Keratinocyte (primary cell): ENCODE results near the gene TDRD10. TPM values are rescaled to one million over a fixed set of nuclear protein-coding genes. Genes with fewer than 3 reads are reported as not detected.
A peak's percentile ranks its signal among the peaks of the same experiment; 100 is the strongest.

Experiments used
- DNase-seq: peaks from one replicate; pipeline ENCODE4 v3.0.0-alpha.2; 2011; ENCODE audit warnings: low read depth, missing footprints, low spot score
- FAIRE-seq: peaks from 2 replicates; lab custom pipeline; 2011; peaks lifted over from hg19 to GRCh38; lab: Jason Lieb, UNC
- H2AFZ ChIP-seq: 2 replicates; pipeline ENCODE4 v1.6.0; 2012; ENCODE audit warnings: low read length, control low read depth, inconsistent platforms; ENCODE audit not compliant: control insufficient read depth
- H3K27ac ChIP-seq: 2 replicates; pipeline ENCODE4 v1.5.1; 2011; ENCODE audit warnings: low read length; ENCODE audit not compliant: control insufficient read depth, insufficient read depth
- H3K27me3 ChIP-seq: 3 replicates; pipeline ENCODE4 v1.6.0; 2011; ENCODE audit warnings: low read length; ENCODE audit not compliant: control insufficient read depth, insufficient read depth; ENCODE audit errors: extremely low read depth
- H3K36me3 ChIP-seq, 2 experiments: 2 replicates in 1 of 2; 3 replicates in 1 of 2; pipeline ENCODE4 v1.5.1; 2011; ENCODE audit warnings: low read length in 2 of 2, mild to moderate bottlenecking in 1 of 2; ENCODE audit not compliant: control insufficient read depth in 2 of 2, insufficient read depth in 2 of 2; ENCODE audit errors: extremely low read depth in 1 of 2
- H3K4me1 ChIP-seq: 3 replicates; pipeline ENCODE4 v1.5.1; 2011; ENCODE audit warnings: low read length; ENCODE audit not compliant: control insufficient read depth, insufficient read depth; ENCODE audit errors: extremely low read depth
- H3K4me2 ChIP-seq: 3 replicates; pipeline ENCODE4 v1.6.0; 2011; ENCODE audit warnings: low read depth, low read length; ENCODE audit not compliant: control insufficient read depth, insufficient read depth; ENCODE audit errors: extremely low read depth
- H3K4me3 ChIP-seq, 3 experiments: fragments of 200-600 bp in 1 of 3; sonication (generic) in 1 of 3; 2 replicates in 2 of 3; 3 replicates in 1 of 3; pipeline ENCODE4 v1.5.1; 2011 to 2016; ENCODE audit warnings: low read length in 3 of 3, mild to moderate bottlenecking in 3 of 3, control low read depth in 2 of 3, inconsistent platforms in 1 of 3, low read depth in 1 of 3, mixed read lengths in 1 of 3, mixed run types in 1 of 3, moderate library complexity in 1 of 3; ENCODE audit not compliant: control insufficient read depth in 2 of 3, insufficient read depth in 2 of 3; ENCODE audit errors: extremely low read depth in 1 of 3
- H3K79me2 ChIP-seq: 2 replicates; pipeline ENCODE4 v1.6.0; 2012; ENCODE audit warnings: low read length; ENCODE audit not compliant: control insufficient read depth, insufficient read depth
- H3K9ac ChIP-seq: 3 replicates; pipeline ENCODE4 v1.6.0; 2011; ENCODE audit warnings: low read length; ENCODE audit not compliant: control insufficient read depth, insufficient read depth; ENCODE audit errors: extremely low read depth
- H3K9me1 ChIP-seq: 3 replicates; pipeline ENCODE4 v1.6.0; 2011; ENCODE audit warnings: low read length; ENCODE audit not compliant: control insufficient read depth, insufficient read depth; ENCODE audit errors: extremely low read depth
- H3K9me3 ChIP-seq: 2 replicates; pipeline ENCODE4 v1.5.1; 2012; ENCODE audit warnings: low read depth, low read length; ENCODE audit not compliant: control insufficient read depth
- H4K20me1 ChIP-seq: 3 replicates; pipeline ENCODE4 v1.6.0; 2011; ENCODE audit warnings: low read length; ENCODE audit not compliant: control insufficient read depth, insufficient read depth; ENCODE audit errors: extremely low read depth
- CTCF ChIP-seq, 3 experiments: IDR thresholded peaks in 1 of 3; conservative IDR thresholded peaks in 1 of 3; optimal IDR thresholded peaks in 1 of 3; 2 replicates in 2 of 3; 3 replicates in 1 of 3; pipeline versions ENCODE3 to v1.5.1; 2011; ENCODE audit warnings: low read length in 3 of 3, mild to moderate bottlenecking in 3 of 3, moderate library complexity in 2 of 3, control low read depth in 1 of 3, inconsistent platforms in 1 of 3; ENCODE audit not compliant: insufficient read depth in 2 of 3; ENCODE audit errors: extremely low read depth in 1 of 3
- EZH2 ChIP-seq: IDR thresholded peaks from one replicate; pipeline ENCODE4 v1.6.1; 2012; ENCODE audit warnings: inconsistent platforms, mild to moderate bottlenecking, low read length, moderate library complexity
- dilution Hi-C: fragments of 300-500 bp; cut with MboI; formaldehyde crosslinking; loops from one replicate; pipeline ENCODE4 v1.7.0; 2020; ENCODE audit warnings: low sequenced_read_pairs; ENCODE audit not compliant: extremely low pct_ligation_motif_present
- polyA plus RNA-seq, 5 experiments: library from polyadenylated mRNA; depleted of rRNA in 3 of 5; stranded (reverse) in 3 of 5; stranded (forward) in 1 of 5; unstranded in 1 of 5; fragments of >200 nt; gene quantifications; 1 replicate in 1 of 5; 2 replicates in 3 of 5; 3 replicates in 1 of 5; pipeline versions ENCODE4 v1.2.1 to v1.2.3, GENCODE V29; 2011 to 2012; ENCODE audit warnings: missing spikeins in 2 of 5, low read depth in 1 of 5, low replicate concordance in 1 of 5

TDRD10 gene
- polyA plus RNA-seq, 1 donor (not counting 4 experiments of a cell fraction or from before 2014, with no cell fraction given) = not detected

GRCh38 chr1:154553056-154554030 is 51.3 kb downstream of the TDRD10 start:
- Histone ChIP-seq H3K79me2 (peaks cover 28% of the 10 kb centered on the region), H3K36me3 (peaks cover 47 to 70% of the 10 kb centered on the region in 2 experiments), H4K20me1 (peaks cover 2% of the 10 kb centered on the region), H3K4me3 (no peak overlapping the region), H3K9ac (no peak overlapping the region), H2AFZ (no peak overlapping the region), H3K4me1 (peaks cover 14% of the 10 kb centered on the region), H3K4me2 (no peak overlapping the region), H3K9me3 (no peaks in the 10 kb centered on the region), H3K27ac (no peak overlapping the region), H3K27me3 (no peaks in the 10 kb centered on the region), H3K9me1 (peaks cover 2% of the 10 kb centered on the region)
- no peak for TF ChIP-seq CTCF (optimal IDR thresholded peaks at IDR 0.05 in 1 of 3, IDR thresholded peaks at IDR 0.05 in 1 of 3, conservative IDR thresholded peaks at IDR 0.05 in 1 of 3; ENCODE audit: extremely low read depth in 1 of 3, insufficient read depth in 2 of 3, low read length in 3 of 3)
- TF ChIP-seq EZH2 = no peak
- dilution Hi-C loops = no loop called here
- FAIRE-seq = no peak
- DNase-seq = no peak

DNA sequence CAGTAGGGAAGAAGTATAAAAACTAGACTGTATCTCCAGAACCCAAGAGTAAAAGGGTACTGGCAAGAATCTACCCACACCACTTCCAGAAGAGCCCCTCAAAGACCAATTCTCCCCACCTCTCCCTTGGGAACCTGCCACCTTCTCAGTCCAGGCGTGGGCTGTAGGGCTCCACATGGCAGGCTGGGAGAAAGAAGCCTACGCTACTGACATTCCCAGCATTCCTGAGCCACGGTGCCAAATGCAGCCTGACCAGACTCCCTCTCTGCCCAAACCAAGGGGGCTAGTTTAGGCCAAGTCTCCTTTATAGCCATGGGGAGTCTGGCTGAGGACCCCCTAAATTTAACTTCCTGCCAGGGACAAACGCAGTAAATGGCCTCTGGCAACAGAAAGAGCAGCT is 54.4 kb downstream of the TDRD10 start:
- peaks cover 2% of the 10 kb centered on the region for H4K20me1 ChIP-seq
- H3K4me1 ChIP-seq = peaks cover 23% of the 10 kb centered on the region
- TF ChIP-seq EZH2 (no peak), CTCF (optimal IDR thresholded peaks at IDR 0.05 in 1 of 3, IDR thresholded peaks at IDR 0.05 in 1 of 3, conservative IDR thresholded peaks at IDR 0.05 in 1 of 3; ENCODE audit: extremely low read depth in 1 of 3, insufficient read depth in 2 of 3, low read length in 3 of 3) (no peak)
- DNase-seq = no peak
- dilution Hi-C loops = no loop called here
- H3K4me3 ChIP-seq = peak overlapping the region; percentile 47 to 80 (median 61)
- H3K9ac ChIP-seq = peak overlapping the region; percentile 82
- peaks cover 27 to 42% of the 10 kb centered on the region in 2 experiments for H3K36me3 ChIP-seq
- H2AFZ ChIP-seq = no peak overlapping the region
- H3K79me2 ChIP-seq = peaks cover 28% of the 10 kb centered on the region
- no peaks in the 10 kb centered on the region for H3K27me3 ChIP-seq
- H3K27ac ChIP-seq = no peak overlapping the region
- no peak for FAIRE-seq
- H3K4me2 ChIP-seq = peak overlapping the region; percentile 83
- H3K9me3 ChIP-seq = no peaks in the 10 kb centered on the region
- H3K9me1 ChIP-seq = no peaks in the 10 kb centered on the region
